OCI-M1 (cell line): ENCODE data around the gene OR13A1.
"Not testable (repeated sequence)": the region's sequence is repeated elsewhere in the genome, so short reads cannot be mapped to it uniquely, and the experiment has no call there.

ENCODE experiments used
- DNase-seq: peaks from one replicate; lab custom pipeline; 2025; lab: John Stamatoyannopoulos, UW

OR13A1 gene

GRCh38 chr10:45315508-45315907 lies at the start of gene OR13A1:
Gene OR13A1, minus strand, starts transcription at chr10:45315608. Its CDS starts 11,186 bp downstream, at chr10:45304422.
- no peak for DNase-seq

GRCh38 chr10:45361983-45362799 lies 46.8 kb upstream of the OR13A1 start:
- DNase-seq, result not testable (repeated sequence)

- not testable (repeated sequence) for DNase-seq
Observed at GRCh38 chr10:45358961-45359360, 43.6 kb upstream of the OR13A1 start.

GRCh38 chr10:45355494-45355893 lies 40.1 kb upstream of the OR13A1 start:
- no peak for DNase-seq

GRCh38 chr10:45354261-45354660 lies 38.9 kb upstream of the OR13A1 start:
- DNase-seq, result peak; percentile 56

GRCh38 chr10:45353186-45353585 lies 37.8 kb upstream of the OR13A1 start:
- DNase-seq, result peak; percentile 47

- not testable (repeated sequence) for DNase-seq
Observed at GRCh38 chr10:45348196-45348765, 32.9 kb upstream of the OR13A1 start.

- DNase-seq, result not testable (repeated sequence)
Observed at GRCh38 chr10:45347464-45347863, 32.1 kb upstream of the OR13A1 start.

GRCh38 chr10:45346652-45347335 lies 31.4 kb upstream of the OR13A1 start:
- not testable (repeated sequence) for DNase-seq

- DNase-seq, result not testable (repeated sequence)
Observed at GRCh38 chr10:45340420-45340819, 25.0 kb upstream of the OR13A1 start.

- DNase-seq, result no peak
Observed at GRCh38 chr10:45339894-45340293, 24.5 kb upstream of the OR13A1 start.

GRCh38 chr10:45331824-45332223 lies 16.4 kb upstream of the OR13A1 start:
- DNase-seq, result not testable (repeated sequence)

GRCh38 chr10:45326864-45327263 lies 11.5 kb upstream of the OR13A1 start:
- not testable (repeated sequence) for DNase-seq

- DNase-seq, result no peak
Observed at GRCh38 chr10:45325116-45325515, 9.7 kb upstream of the OR13A1 start.

GRCh38 chr10:45319702-45320101 lies 4.3 kb upstream of the OR13A1 start:
- DNase-seq, result no peak

GRCh38 chr10:45313264-45313873 lies 2.0 kb downstream of the OR13A1 start:
- no peak for DNase-seq

- peak; percentile 74 for DNase-seq
Observed at GRCh38 chr10:45308707-45309106, 6.7 kb downstream of the OR13A1 start.

GRCh38 chr10:45302573-45302972 lies 12.8 kb downstream of the OR13A1 start:
- DNase-seq, result peak; percentile 33

GRCh38 chr10:45298341-45298955 lies 17.0 kb downstream of the OR13A1 start:
- DNase-seq, result peak; percentile 61

- DNase-seq, result no peak
Observed at GRCh38 chr10:45294681-45295080, 20.7 kb downstream of the OR13A1 start.

- no peak for DNase-seq
Observed at GRCh38 chr10:45286980-45287379, 28.4 kb downstream of the OR13A1 start.

- DNase-seq, result no peak
Observed at GRCh38 chr10:45282061-45282460, 33.3 kb downstream of the OR13A1 start.
